IMR-90 (cell line): ENCODE results near the gene SCAMP4. TPM values are rescaled to one million over a fixed set of nuclear protein-coding genes. Genes with fewer than 3 reads are reported as not detected.
"Not testable (repeated sequence)": the region's sequence is repeated elsewhere in the genome, so short reads cannot be mapped to it uniquely, and the experiment has no call there.

Source experiments
- ATAC-seq: fragments of 200-7000 bp; cut with Tn5 transposase; 2 replicates; pipeline ENCODE4 v1.9.1; 2020; ENCODE audit warnings: low read depth, mild to moderate bottlenecking, moderate library complexity
- BruUV-seq: library from RNA; stranded (reverse); fragments of 400-500 nt; replicated peaks from 2 replicates; lab custom pipeline; 2021; lab: Mats Ljungman, UMichigan
- CTCF ChIA-PET: fragments of 300-600 bp; formaldehyde crosslinking; extraction: SDS; loops from one replicate; lab custom pipeline; 2021; ENCODE audit warnings: antibody characterized with exemption; lab: Yijun Ruan, JAX
- POLR2A ChIA-PET: fragments of 300-600 bp; sonication (Branson Sonifier 250); formaldehyde crosslinking; loops from one replicate; lab custom pipeline; 2022; ENCODE audit warnings: antibody characterized with exemption; ENCODE audit not compliant: unreplicated experiment; lab: Charles Lee
- DNase-seq: peaks from one replicate; pipeline ENCODE4 v3.0.0; 2013
- H2AFZ ChIP-seq: replicated peaks from 2 replicates; pipeline ENCODE3; 2013; ENCODE audit warnings: low read length, mild to moderate bottlenecking; ENCODE audit not compliant: poor library complexity
- H2AK5ac ChIP-seq: 2 replicates; pipeline ENCODE4 v1.6.1; 2013; ENCODE audit warnings: low read depth, low read length, inconsistent platforms
- H2AK9ac ChIP-seq: replicated peaks from 2 replicates; pipeline ENCODE3; 2013; ENCODE audit warnings: mild to moderate bottlenecking, low read depth, low read length, moderate library complexity; ENCODE audit not compliant: poor library complexity
- H2BK120ac ChIP-seq: 2 replicates; pipeline ENCODE4 v1.6.1; 2013; ENCODE audit warnings: low read depth, low read length, inconsistent platforms
- H2BK15ac ChIP-seq: 3 replicates; pipeline ENCODE4 v1.6.1; 2013; ENCODE audit warnings: low read depth, low read length, inconsistent platforms
- H2BK20ac ChIP-seq: 2 replicates; pipeline ENCODE4 v1.6.1; 2013; ENCODE audit warnings: low read depth, mild to moderate bottlenecking, inconsistent platforms, low read length, moderate library complexity
- H2BK5ac ChIP-seq: 2 replicates; pipeline ENCODE4 v1.6.1; 2013; ENCODE audit warnings: mild to moderate bottlenecking, low read depth, low read length, inconsistent platforms; ENCODE audit not compliant: poor library complexity, severe bottlenecking
- H3K14ac ChIP-seq: replicated peaks from 2 replicates; pipeline ENCODE4 v1.6.1; 2013; ENCODE audit warnings: low read depth, low read length, inconsistent platforms
- H3K18ac ChIP-seq: 2 replicates; pipeline ENCODE4 v1.6.1; 2013; ENCODE audit warnings: low read depth, low read length, control low read depth
- H3K23ac ChIP-seq: 2 replicates; pipeline ENCODE4 v1.6.1; 2013; ENCODE audit warnings: low read depth, low read length, inconsistent platforms
- H3K27ac ChIP-seq: 2 replicates; pipeline ENCODE4 v1.5.1; 2013; ENCODE audit warnings: mild to moderate bottlenecking, control low read depth, low read length; ENCODE audit not compliant: insufficient read depth
- H3K27me3 ChIP-seq: 2 replicates; pipeline ENCODE4 v1.6.1; 2013; ENCODE audit warnings: low read length; ENCODE audit not compliant: control insufficient read depth, insufficient read depth
- H3K36me3 ChIP-seq: 2 replicates; pipeline ENCODE4 v1.6.1; 2013; ENCODE audit warnings: low read length, mixed read lengths; ENCODE audit not compliant: control insufficient read depth, insufficient read depth
- H3K4ac ChIP-seq: 2 replicates; pipeline ENCODE4 v1.6.1; 2013; ENCODE audit warnings: low read depth, low read length, inconsistent platforms
- H3K4me1 ChIP-seq: 2 replicates; pipeline ENCODE4 v1.6.1; 2013; ENCODE audit warnings: low read length, mixed read lengths; ENCODE audit not compliant: control insufficient read depth, insufficient read depth
- H3K4me2 ChIP-seq: 2 replicates; pipeline ENCODE4 v1.6.1; 2013; ENCODE audit warnings: low read depth, mild to moderate bottlenecking, control low read depth, low read length, moderate library complexity
- H3K4me3 ChIP-seq: 2 replicates; pipeline ENCODE4 v1.5.1; 2013; ENCODE audit warnings: low read depth, mild to moderate bottlenecking, control low read depth, low read length, moderate library complexity; ENCODE audit not compliant: insufficient read depth
- H3K56ac ChIP-seq: 2 replicates; pipeline ENCODE4 v1.6.1; 2013; ENCODE audit warnings: low read length, inconsistent platforms; ENCODE audit not compliant: insufficient read depth; ENCODE audit errors: extremely low read depth
- H3K79me1 ChIP-seq, 2 experiments: 2 replicates each; pipeline ENCODE4 v1.6.1; 2013; ENCODE audit warnings: low read length in 2 of 2, inconsistent platforms in 1 of 2, low read depth in 1 of 2
- H3K9ac ChIP-seq: 2 replicates; pipeline ENCODE4 v1.6.1; 2013; ENCODE audit warnings: low read depth, low read length, control low read depth
- H3K9me1 ChIP-seq: 2 replicates; pipeline ENCODE4 v1.6.1; 2013; ENCODE audit warnings: low read length, inconsistent platforms; ENCODE audit not compliant: insufficient read depth
- H3K9me3 ChIP-seq: 2 replicates; pipeline ENCODE4 v1.6.1; 2013; ENCODE audit warnings: low read length; ENCODE audit not compliant: control insufficient read depth, insufficient read depth
- H4K20me1 ChIP-seq: 2 replicates; pipeline ENCODE4 v1.6.1; 2013; ENCODE audit warnings: low read length, inconsistent platforms; ENCODE audit not compliant: insufficient read depth
- H4K5ac ChIP-seq: 2 replicates; pipeline ENCODE4 v1.6.1; 2013; ENCODE audit warnings: mild to moderate bottlenecking, low read depth, low read length, control low read depth
- H4K8ac ChIP-seq, 2 experiments: 2 replicates each; pipeline ENCODE4 v1.6.1; 2013; ENCODE audit warnings: low read depth in 2 of 2, low read length in 2 of 2, control low read depth in 1 of 2, inconsistent platforms in 1 of 2
- H4K91ac ChIP-seq: 2 replicates; pipeline ENCODE4 v1.6.1; 2013; ENCODE audit warnings: low read depth, low read length, inconsistent platforms; ENCODE audit not compliant: insufficient read depth
- WGBS, 2 experiments: methylation state at CpG; one replicate each; pipeline versions ENCODE4 v1.1.5 to v1.1.7; 2013; ENCODE audit warnings: missing lambda C conversion rate in 2 of 2; ENCODE audit not compliant: insufficient read length in 1 of 2; ENCODE audit errors: extremely low coverage in 2 of 2; 5-methylcytosine and 5-hydroxymethylcytosine counted together
- dilution Hi-C: fragments of 300-500 bp; cut with HindIII; formaldehyde crosslinking; loops from one replicate; pipeline ENCODE4 v1.14.3; 2018; ENCODE audit warnings: low sequenced_read_pairs; ENCODE audit not compliant: unreplicated experiment
- in situ Hi-C: fragments of 300-500 bp; cut with MboI; formaldehyde crosslinking; loops from 3 replicates; pipeline ENCODE4 v1.14.3; 2019; ENCODE audit warnings: low sequenced_read_pairs, inconsistent platforms, mixed read lengths
- intact Hi-C: fragments of 100-400 bp; cut with micrococcal nuclease; formaldehyde crosslinking; loops from 2 replicates; pipeline ENCODE4 v1.10.0; 2022
- polyA plus RNA-seq, 3 experiments: library from polyadenylated mRNA; depleted of rRNA; stranded (reverse); fragments of >200 nt; gene quantifications; 2 replicates each; pipeline ENCODE4 v1.2.3, GENCODE V29; 2012; ENCODE audit warnings: low replicate concordance in 1 of 3
- total RNA-seq: library from RNA; depleted of rRNA; stranded (reverse); fragments of >200 nt; gene quantifications from 2 replicates; pipeline ENCODE4 v1.2.3, GENCODE V29; 2012

SCAMP4 gene
- total and polyA plus RNA-seq, 2 of the 4 experiments (the other 2 are of a cell fraction): 16.1 to 28.1 TPM

GRCh38 chr19:1875265-1875645, 29.9 kb upstream of the SCAMP4 start:
- peaks cover 12% of the 10 kb centered on the region for H3K4me1 ChIP-seq
- ATAC-seq, intact Hi-C loops, BruUV-seq, dilution Hi-C loops, POLR2A ChIA-PET, H2AFZ ChIP-seq, H2BK15ac ChIP-seq, H4K91ac ChIP-seq, H3K9me3 ChIP-seq, H3K18ac ChIP-seq, H3K9me1 ChIP-seq, DNase-seq, in situ Hi-C loops, H4K5ac ChIP-seq, H2BK20ac ChIP-seq, H3K56ac ChIP-seq, H2BK120ac ChIP-seq, H3K27me3 ChIP-seq: not testable (repeated sequence)
- CTCF ChIA-PET: interaction anchor here (0.7 to 1.1 kb wide), 2 partner anchors 11 to 138 kb away, joined by 3 to 4 read pairs; no protein-coding TSS in a partner anchor
- peak overlapping the region; percentile 83 for H3K9ac ChIP-seq
- H3K14ac ChIP-seq: peak overlapping the region; percentile 91; the same call in 1 of the 2 replicates
- H3K4ac ChIP-seq: peak overlapping the region; percentile 80; the same call in 1 of the 2 replicates
- H2AK9ac ChIP-seq: peak overlapping the region; percentile 48
- H3K4me3 ChIP-seq: peak overlapping the region; percentile 90
- peaks cover 9 to 51% of the 10 kb centered on the region in 2 experiments; a peak in 3 of 4 replicates for H3K79me1 ChIP-seq
- peak overlapping the region; percentile 97 for H3K23ac ChIP-seq
- peaks cover 19% of the 10 kb centered on the region for H3K36me3 ChIP-seq
- peak overlapping the region; percentile 82 for H3K4me2 ChIP-seq
- H2BK5ac ChIP-seq: peak overlapping the region; percentile 74
- peaks cover 43% of the 10 kb centered on the region for H4K20me1 ChIP-seq
- H3K27ac ChIP-seq: peak overlapping the region; percentile 85
- 0% methylated on average over 2 of the region's 11 CpGs; no CpG with 5 or more reads in 1 of the 2 experiments for WGBS, 2 experiments
- peak overlapping the region; percentile 22 to 71; a peak in 2 of 4 replicates for H4K8ac ChIP-seq
- peak overlapping the region; percentile 94; the same call in 1 of the 2 replicates for H2AK5ac ChIP-seq
